ENCODE data around the gene CD3E. TPM values are rescaled to one million over a fixed set of nuclear protein-coding genes. Genes with fewer than 3 reads are reported as not detected.
"Not testable (repeated sequence)": the region's sequence is repeated elsewhere in the genome, so short reads cannot be mapped to it uniquely, and the experiment has no call there.

Gene CD3E
- total and polyA plus RNA-seq, 2 donors (not counting 3 experiments of a cell fraction or from before 2014, with no cell fraction given) = not detected

DNA sequence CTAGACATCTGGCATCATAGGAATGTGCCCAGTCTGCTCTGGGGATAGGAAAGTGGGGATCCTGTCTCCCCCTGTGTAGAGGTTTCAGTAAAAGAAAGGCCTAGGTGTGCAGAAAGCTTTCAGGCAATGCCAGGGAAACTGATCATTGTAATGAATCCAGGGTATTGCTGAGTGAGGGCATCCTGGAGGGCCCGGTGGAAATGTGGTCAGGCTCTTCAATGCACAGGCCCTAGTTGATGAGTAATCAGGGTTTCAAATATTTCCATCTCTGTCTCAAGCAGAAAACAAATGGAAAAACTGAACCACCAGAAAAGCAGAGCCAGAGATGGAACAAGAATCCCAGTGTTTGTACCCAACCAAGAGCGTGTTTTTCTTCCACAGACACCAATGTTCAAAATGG, 2.0 kb downstream of the CD3E start:
- no peak overlapping the region for H3K27ac ChIP-seq (ENCODE audit: insufficient read depth, low read depth, low read length)
- no peaks in the 10 kb centered on the region for H3K79me2 ChIP-seq (ENCODE audit: control insufficient read depth, insufficient read depth, low read length)
- H3K9me3 ChIP-seq (replicated peaks; ENCODE audit: control insufficient read depth, insufficient read depth, low read length) = no peaks in the 10 kb centered on the region
- ChIA-PET CTCF (no interaction called here), POLR2A (no interaction called here)
- H3K27me3 ChIP-seq (ENCODE audit: control insufficient read depth in 2 of 2, insufficient read depth in 2 of 2, low read length in 2 of 2) = peaks cover 5 to 13% of the 10 kb centered on the region in 2 experiments
- no peaks in the 10 kb centered on the region for H3K9me1 ChIP-seq (replicated peaks; ENCODE audit: control insufficient read depth, extremely low read depth, insufficient read depth, low read length)
- FAIRE-seq (no peak), DNase-seq (ENCODE audit: low read depth, low spot score) (no peak)
- H4K20me1 ChIP-seq (replicated peaks; ENCODE audit: control insufficient read depth, extremely low read depth, insufficient read depth, low read length) = no peaks in the 10 kb centered on the region
- H3K9ac ChIP-seq (replicated peaks; ENCODE audit: extremely low read depth, insufficient read depth, low read length) = no peak overlapping the region
- BruUV-seq (replicated peaks) = no TSS peak
- no peak overlapping the region for H2AFZ ChIP-seq (ENCODE audit: low read depth, low read length)
- intact Hi-C loops (cut with micrococcal nuclease) = no loop called here
- TF ChIP-seq JUN (IDR thresholded peaks at IDR 0.05; ENCODE audit: borderline replicate concordance, insufficient read depth, insufficient read length, low read depth) = no peak
- no peak for TF ChIP-seq GATA2 (IDR thresholded peaks at IDR 0.05; ENCODE audit: insufficient read depth, insufficient read length, low read depth, low read length)
- TF ChIP-seq, protein P1, sequence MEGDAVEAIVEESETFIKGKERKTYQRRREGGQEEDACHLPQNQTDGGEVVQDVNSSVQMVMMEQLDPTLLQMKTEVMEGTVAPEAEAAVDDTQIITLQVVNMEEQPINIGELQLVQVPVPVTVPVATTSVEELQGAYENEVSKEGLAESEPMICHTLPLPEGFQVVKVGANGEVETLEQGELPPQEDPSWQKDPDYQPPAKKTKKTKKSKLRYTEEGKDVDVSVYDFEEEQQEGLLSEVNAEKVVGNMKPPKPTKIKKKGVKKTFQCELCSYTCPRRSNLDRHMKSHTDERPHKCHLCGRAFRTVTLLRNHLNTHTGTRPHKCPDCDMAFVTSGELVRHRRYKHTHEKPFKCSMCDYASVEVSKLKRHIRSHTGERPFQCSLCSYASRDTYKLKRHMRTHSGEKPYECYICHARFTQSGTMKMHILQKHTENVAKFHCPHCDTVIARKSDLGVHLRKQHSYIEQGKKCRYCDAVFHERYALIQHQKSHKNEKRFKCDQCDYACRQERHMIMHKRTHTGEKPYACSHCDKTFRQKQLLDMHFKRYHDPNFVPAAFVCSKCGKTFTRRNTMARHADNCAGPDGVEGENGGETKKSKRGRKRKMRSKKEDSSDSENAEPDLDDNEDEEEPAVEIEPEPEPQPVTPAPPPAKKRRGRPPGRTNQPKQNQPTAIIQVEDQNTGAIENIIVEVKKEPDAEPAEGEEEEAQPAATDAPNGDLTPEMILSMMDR (IDR thresholded peaks at IDR 0.05; ENCODE audit: extremely low read depth in 1 of 2, insufficient read depth in 1 of 2, low read depth in 1 of 2, low read length in 2 of 2) = no peak
- TF ChIP-seq, protein P2, sequence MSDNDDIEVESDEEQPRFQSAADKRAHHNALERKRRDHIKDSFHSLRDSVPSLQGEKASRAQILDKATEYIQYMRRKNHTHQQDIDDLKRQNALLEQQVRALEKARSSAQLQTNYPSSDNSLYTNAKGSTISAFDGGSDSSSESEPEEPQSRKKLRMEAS (IDR thresholded peaks at IDR 0.05; ENCODE audit: insufficient read depth, insufficient read length) = no peak
- no peak for TF ChIP-seq FOS (IDR thresholded peaks at IDR 0.05; ENCODE audit: borderline replicate concordance, insufficient read depth, low read length)
- no peak for TF ChIP-seq POLR2AphosphoS5 (IDR thresholded peaks at IDR 0.05; ENCODE audit: insufficient read depth, low read depth, low read length)
- no peak for TF ChIP-seq POLR2A (IDR thresholded peaks at IDR 0.05; ENCODE audit: low read depth, low read length)
- TF ChIP-seq MYC (IDR thresholded peaks at IDR 0.05; ENCODE audit: low read depth, low read length) = no peak
- no peak for TF ChIP-seq EZH2 (IDR thresholded peaks at IDR 0.05; ENCODE audit: borderline replicate concordance, low read depth, low read length, severe bottlenecking)
- no peaks in the 10 kb centered on the region for H3K36me3 ChIP-seq (ENCODE audit: control insufficient read depth in 2 of 2, extremely low read depth in 1 of 2, insufficient read depth in 2 of 2, low read length in 2 of 2)
- dilution Hi-C loops (cut with MboI; ENCODE audit: extremely low pct_ligation_motif_present, low sequenced_read_pairs) = no loop called here
- H3K4me1 ChIP-seq (ENCODE audit: control insufficient read depth, extremely low read depth, insufficient read depth, low read length) = no peaks in the 10 kb centered on the region
- no peak overlapping the region for H3K4me2 ChIP-seq (ENCODE audit: insufficient read depth, low read length)
- H3K4me3 ChIP-seq (replicated peaks in 1 of 3; ENCODE audit: insufficient read depth in 1 of 3, low read depth in 1 of 3, low read length in 3 of 3) = no peak overlapping the region

DNA sequence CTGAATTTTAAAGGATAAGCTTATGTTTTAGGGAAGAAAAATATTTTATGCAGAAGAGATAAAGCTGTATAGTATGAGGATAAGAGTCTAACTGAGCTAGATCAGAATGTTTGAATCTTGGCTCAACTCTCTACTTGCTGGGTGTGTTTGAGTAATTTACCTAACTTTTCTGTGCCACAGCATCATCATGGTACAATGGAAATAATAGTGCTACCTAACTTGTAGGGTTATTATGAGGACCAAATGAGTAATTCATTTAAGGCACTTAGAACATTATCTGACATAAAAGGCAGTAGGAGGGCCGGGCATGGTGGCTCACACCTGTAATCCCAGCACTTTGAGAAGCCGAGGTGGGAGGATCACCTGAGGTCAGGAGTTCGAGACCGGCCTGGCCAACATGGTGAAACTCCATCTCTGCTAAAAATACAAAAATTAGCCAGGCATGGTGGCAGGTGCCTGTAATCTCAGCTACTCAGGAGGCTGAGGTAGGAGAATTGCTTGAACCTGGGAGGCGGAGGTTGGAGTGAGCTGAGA, 4.5 kb downstream of the CD3E start:
- dilution Hi-C loops (cut with MboI; ENCODE audit: extremely low pct_ligation_motif_present, low sequenced_read_pairs); POLR2A ChIA-PET; BruUV-seq (replicated peaks); H3K27ac ChIP-seq (ENCODE audit: insufficient read depth, low read depth, low read length); H3K4me3 ChIP-seq (replicated peaks in 1 of 3; ENCODE audit: insufficient read depth in 1 of 3, low read depth in 1 of 3, low read length in 3 of 3); H3K9me3 ChIP-seq (replicated peaks; ENCODE audit: control insufficient read depth, insufficient read depth, low read length); H2AFZ ChIP-seq (ENCODE audit: low read depth, low read length); H3K9me1 ChIP-seq (replicated peaks; ENCODE audit: control insufficient read depth, extremely low read depth, insufficient read depth, low read length); DNase-seq (ENCODE audit: low read depth, low spot score); intact Hi-C loops (cut with micrococcal nuclease); H3K4me1 ChIP-seq (ENCODE audit: control insufficient read depth, extremely low read depth, insufficient read depth, low read length); H4K20me1 ChIP-seq (replicated peaks; ENCODE audit: control insufficient read depth, extremely low read depth, insufficient read depth, low read length); H3K79me2 ChIP-seq (ENCODE audit: control insufficient read depth, insufficient read depth, low read length); H3K4me2 ChIP-seq (ENCODE audit: insufficient read depth, low read length); H3K36me3 ChIP-seq (ENCODE audit: control insufficient read depth in 2 of 2, extremely low read depth in 1 of 2, insufficient read depth in 2 of 2, low read length in 2 of 2); FAIRE-seq; H3K9ac ChIP-seq (replicated peaks; ENCODE audit: extremely low read depth, insufficient read depth, low read length): not testable (repeated sequence)
- CTCF ChIA-PET = interaction anchor here (0.7 to 2.9 kb wide), 4 partner anchors 8 to 111 kb away, joined by 4 to 15 read pairs (median 8); no protein-coding TSS in a partner anchor
- peaks cover 3 to 12% of the 10 kb centered on the region in 2 experiments for H3K27me3 ChIP-seq (ENCODE audit: control insufficient read depth in 2 of 2, insufficient read depth in 2 of 2, low read length in 2 of 2)
